AG04449 (cell line): Measurements from ENCODE around the gene OTOGL.
A peak's percentile ranks its signal among the peaks of the same experiment; 100 is the strongest.

Source experiments
- CTCF ChIA-PET: fragments of 350-600 bp; formaldehyde crosslinking; extraction: SDS; loops from one replicate; lab custom pipeline; 2021; ENCODE audit warnings: antibody characterized with exemption; lab: Yijun Ruan, JAX
- POLR2A ChIA-PET: fragments of 400-600, 350-600 bp; formaldehyde crosslinking; extraction: SDS; loops from one replicate; lab custom pipeline; 2020; ENCODE audit warnings: antibody characterized with exemption, inconsistent platforms; lab: Yijun Ruan, JAX
- DNase-seq: peaks from one replicate; pipeline ENCODE4 v3.0.0-alpha.2; 2010; ENCODE audit warnings: low read depth, low spot score
- H3K4me3 ChIP-seq: 2 replicates; pipeline ENCODE4 v1.5.1; 2011; ENCODE audit warnings: low read depth, mild to moderate bottlenecking, control low read depth, low read length
- CTCF ChIP-seq: IDR thresholded peaks from one replicate; pipeline ENCODE4 v1.5.1; 2011; ENCODE audit warnings: mild to moderate bottlenecking, moderate library complexity, low read length, control low read depth, inconsistent platforms; ENCODE audit not compliant: insufficient read depth; ENCODE audit errors: missing control alignments

The OTOGL gene

GRCh38 chr12:80412343-80412953, 313.1 kb downstream of the OTOGL start:
- ChIA-PET POLR2A (no interaction called here), CTCF (interaction anchor here (0.8 to 2.7 kb wide), 19 partner anchors 8 to 717 kb away, joined by 3 to 24 read pairs (median 4); no protein-coding TSS in a partner anchor)
- H3K4me3 ChIP-seq = no peak overlapping the region
- DNase-seq = no peak
- peak; percentile 38 for TF ChIP-seq CTCF

- POLR2A ChIA-PET = no interaction called here
Measured at GRCh38 chr12:80413462-80413861, 314.1 kb downstream of the OTOGL start.

GRCh38 chr12:80415466-80415865, 316.1 kb downstream of the OTOGL start:
- no peak overlapping the region for H3K4me3 ChIP-seq
- ChIA-PET CTCF (interaction anchor here (1.2 to 1.7 kb wide), 3 partner anchors 102 to 347 kb away, joined by 3 to 4 read pairs (median 4); no protein-coding TSS in a partner anchor), POLR2A (no interaction called here)
- TF ChIP-seq CTCF = no peak
- DNase-seq = no peak

More at GRCh38 chr12:80413462-80413861, 314.1 kb downstream of the OTOGL start:
- no peak overlapping the region for H3K4me3 ChIP-seq
- no peak for TF ChIP-seq CTCF
- DNase-seq = no peak
- CTCF ChIA-PET = interaction anchor here (0.7 to 2.7 kb wide), 24 partner anchors 7 to 716 kb away, joined by 3 to 24 read pairs (median 4); no protein-coding TSS in a partner anchor

GRCh38 chr12:80419644-80420043, 320.3 kb downstream of the OTOGL start:
- DNase-seq = peak; percentile 40
- POLR2A ChIA-PET = no interaction called here
- no peak overlapping the region for H3K4me3 ChIP-seq
- TF ChIP-seq CTCF = no peak
- CTCF ChIA-PET = no interaction called here

- TF ChIP-seq CTCF = no peak
- no peak overlapping the region for H3K4me3 ChIP-seq
- POLR2A ChIA-PET = no interaction called here
- DNase-seq = no peak
- CTCF ChIA-PET = no interaction called here
Measured at GRCh38 chr12:80420075-80420474, 320.7 kb downstream of the OTOGL start.

GRCh38 chr12:80422550-80422949, 323.2 kb downstream of the OTOGL start:
- CTCF ChIA-PET = no interaction called here
- H3K4me3 ChIP-seq = no peak overlapping the region
- peak; percentile 75 for DNase-seq
- POLR2A ChIA-PET = no interaction called here
- TF ChIP-seq CTCF = no peak
